Caco-2 (cell line): ENCODE results near the gene MAP2K2. TPM values are rescaled to one million over a fixed set of nuclear protein-coding genes. Genes with fewer than 3 reads are reported as not detected.

Experiments used
- BruUV-seq: library from RNA; stranded (reverse); fragments of 400-500 nt; replicated peaks from 2 replicates; lab custom pipeline; 2021; lab: Mats Ljungman, UMichigan
- CTCF ChIA-PET: fragments of 300-600 bp; sonication (Branson Sonifier 250); formaldehyde crosslinking; loops from one replicate; lab custom pipeline; 2022; ENCODE audit warnings: antibody characterized with exemption; lab: Charles Lee
- POLR2A ChIA-PET: fragments of 300-600 bp; sonication (Branson Sonifier 250); formaldehyde crosslinking; loops from one replicate; lab custom pipeline; 2022; ENCODE audit warnings: antibody characterized with exemption; lab: Charles Lee
- DNase-seq, 2 experiments: peaks; one replicate each; pipeline versions ENCODE4 v3.0.0 to v3.0.0-alpha.2; 2020 to 2022
- H3K27me3 ChIP-seq: replicated peaks from 2 replicates; pipeline ENCODE4 v1.6.0; 2011; ENCODE audit warnings: low read length; ENCODE audit not compliant: control insufficient read depth, insufficient read depth
- H3K36me3 ChIP-seq: 2 replicates; pipeline ENCODE4 v1.5.1; 2011; ENCODE audit warnings: low read length; ENCODE audit not compliant: control insufficient read depth, insufficient read depth
- H3K4me1 ChIP-seq: fragments of 250-450 bp; sonication (Bioruptor Pico); 2 replicates; pipeline ENCODE4 v1.5.1; 2020; ENCODE audit warnings: mild to moderate bottlenecking
- H3K4me3 ChIP-seq: 2 replicates; pipeline ENCODE4 v1.5.1; 2011; ENCODE audit warnings: low read depth, mild to moderate bottlenecking, control low read depth, low read length
- H3K9me3 ChIP-seq: fragments of 250-450 bp; sonication (Bioruptor Pico); 2 replicates; pipeline ENCODE4 v1.5.1; 2020; ENCODE audit warnings: mild to moderate bottlenecking, moderate library complexity
- H3K27ac Mint-ChIP-seq: one replicate; pipeline ENCODE4 v1.8.0; 2022; ENCODE audit warnings: mixed read lengths; ENCODE audit not compliant: unreplicated experiment
- H3K27me3 Mint-ChIP-seq: one replicate; pipeline ENCODE4 v1.8.0; 2022; ENCODE audit warnings: mixed read lengths; ENCODE audit not compliant: insufficient read depth, unreplicated experiment
- H3K36me3 Mint-ChIP-seq: one replicate; pipeline ENCODE4 v1.8.0; 2022; ENCODE audit warnings: mild to moderate bottlenecking, mixed read lengths; ENCODE audit not compliant: insufficient read depth, unreplicated experiment
- H3K4me1 Mint-ChIP-seq: one replicate; pipeline ENCODE4 v1.8.0; 2022; ENCODE audit warnings: low read depth, mixed read lengths; ENCODE audit not compliant: unreplicated experiment
- H3K4me3 Mint-ChIP-seq: one replicate; pipeline ENCODE4 v1.8.0; 2022; ENCODE audit warnings: mild to moderate bottlenecking, moderate library complexity, mixed read lengths; ENCODE audit not compliant: unreplicated experiment
- H3K9me3 Mint-ChIP-seq: one replicate; pipeline ENCODE4 v1.8.0; 2022; ENCODE audit warnings: mixed read lengths; ENCODE audit not compliant: unreplicated experiment
- intact Hi-C: fragments of 100-400 bp; cut with micrococcal nuclease; formaldehyde crosslinking; loops from one replicate; pipeline ENCODE4 v1.10.0; 2022; ENCODE audit not compliant: unreplicated experiment
- total RNA-seq: library from RNA; stranded (reverse); gene quantifications from 2 replicates; pipeline ENCODE4 v1.2.3, GENCODE V29; 2022
- TF ChIP-seq, protein P1 (sequence below), 2 experiments: fragments of 200-600 bp in 1 of 2; IDR thresholded peaks; 1 replicate in 1 of 2; 2 replicates in 1 of 2; pipeline versions ENCODE4 v1.5.1 to v1.8.0; 2011 to 2022; ENCODE audit warnings: antibody characterized with exemption in 1 of 2, control low read depth in 1 of 2, inconsistent platforms in 1 of 2, low read depth in 1 of 2, low read length in 1 of 2, mild to moderate bottlenecking in 1 of 2, moderate library complexity in 1 of 2; ENCODE audit not compliant: insufficient read depth in 1 of 2, severe bottlenecking in 1 of 2, unreplicated experiment in 1 of 2

MAP2K2 gene
- total RNA-seq, 1 experiment from 2014 or later = 149 TPM

DNA sequence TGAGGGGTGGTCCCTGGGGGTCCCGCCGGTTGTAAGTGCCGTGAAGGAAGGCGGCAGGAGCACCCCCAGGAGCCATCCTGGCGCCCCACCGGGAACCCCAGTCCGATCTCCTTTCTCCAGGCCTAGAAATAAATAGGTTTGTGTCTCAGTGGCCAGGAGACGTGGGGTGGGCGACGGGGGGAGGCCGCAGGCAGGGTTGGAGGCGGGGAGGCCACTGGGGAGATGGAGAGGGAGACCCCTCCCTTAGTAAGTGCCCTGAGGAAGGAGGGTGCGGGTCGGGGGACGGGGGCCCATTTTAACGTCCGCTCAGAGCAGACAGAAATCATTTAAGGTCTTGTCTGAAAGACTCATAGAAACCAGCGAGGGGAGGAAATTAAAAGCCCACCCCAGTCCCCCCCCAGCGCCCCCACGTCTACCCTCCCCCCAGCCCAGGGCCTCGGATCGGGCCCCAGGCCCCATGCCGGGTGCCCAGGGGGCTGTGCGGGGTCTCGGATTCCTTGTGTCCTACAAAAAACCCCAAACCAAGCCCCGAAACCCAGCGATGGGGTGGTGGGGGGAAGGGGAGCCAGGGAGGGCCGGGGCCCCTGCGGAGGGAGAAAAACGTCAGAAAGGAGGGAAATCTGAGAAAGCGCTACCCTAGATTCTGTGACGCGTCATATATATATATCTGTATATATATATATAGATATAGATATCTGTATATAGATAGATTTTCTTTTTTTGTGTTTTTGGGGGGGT, 76.8 kb downstream of the MAP2K2 start:
- peak overlapping the region; percentile 50 for H3K27ac Mint-ChIP-seq
- no peaks in the 10 kb centered on the region for H3K4me1 ChIP-seq
- H3K9me3 ChIP-seq = no peaks in the 10 kb centered on the region
- POLR2A ChIA-PET = no interaction called here
- H3K27me3 ChIP-seq = no peaks in the 10 kb centered on the region
- H3K9me3 Mint-ChIP-seq = no peaks in the 10 kb centered on the region
- no peaks in the 10 kb centered on the region for H3K27me3 Mint-ChIP-seq
- CTCF ChIA-PET = no interaction called here
- H3K36me3 ChIP-seq = peaks cover 2% of the 10 kb centered on the region; the same call in 1 of the 2 replicates
- DNase-seq = no peak
- H3K4me3 ChIP-seq = no peak overlapping the region
- H3K36me3 Mint-ChIP-seq = peaks cover 89% of the 10 kb centered on the region
- TF ChIP-seq, protein P1, sequence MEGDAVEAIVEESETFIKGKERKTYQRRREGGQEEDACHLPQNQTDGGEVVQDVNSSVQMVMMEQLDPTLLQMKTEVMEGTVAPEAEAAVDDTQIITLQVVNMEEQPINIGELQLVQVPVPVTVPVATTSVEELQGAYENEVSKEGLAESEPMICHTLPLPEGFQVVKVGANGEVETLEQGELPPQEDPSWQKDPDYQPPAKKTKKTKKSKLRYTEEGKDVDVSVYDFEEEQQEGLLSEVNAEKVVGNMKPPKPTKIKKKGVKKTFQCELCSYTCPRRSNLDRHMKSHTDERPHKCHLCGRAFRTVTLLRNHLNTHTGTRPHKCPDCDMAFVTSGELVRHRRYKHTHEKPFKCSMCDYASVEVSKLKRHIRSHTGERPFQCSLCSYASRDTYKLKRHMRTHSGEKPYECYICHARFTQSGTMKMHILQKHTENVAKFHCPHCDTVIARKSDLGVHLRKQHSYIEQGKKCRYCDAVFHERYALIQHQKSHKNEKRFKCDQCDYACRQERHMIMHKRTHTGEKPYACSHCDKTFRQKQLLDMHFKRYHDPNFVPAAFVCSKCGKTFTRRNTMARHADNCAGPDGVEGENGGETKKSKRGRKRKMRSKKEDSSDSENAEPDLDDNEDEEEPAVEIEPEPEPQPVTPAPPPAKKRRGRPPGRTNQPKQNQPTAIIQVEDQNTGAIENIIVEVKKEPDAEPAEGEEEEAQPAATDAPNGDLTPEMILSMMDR (IDR thresholded peaks at IDR 0.05; ENCODE audit: insufficient read depth in 1 of 2, low read depth in 1 of 2, low read length in 1 of 2, severe bottlenecking in 1 of 2, unreplicated experiment in 1 of 2) = no peak
- no peak overlapping the region for H3K4me3 Mint-ChIP-seq
- H3K4me1 Mint-ChIP-seq = no peaks in the 10 kb centered on the region
- intact Hi-C loops = no loop called here
- no TSS peak for BruUV-seq

DNA sequence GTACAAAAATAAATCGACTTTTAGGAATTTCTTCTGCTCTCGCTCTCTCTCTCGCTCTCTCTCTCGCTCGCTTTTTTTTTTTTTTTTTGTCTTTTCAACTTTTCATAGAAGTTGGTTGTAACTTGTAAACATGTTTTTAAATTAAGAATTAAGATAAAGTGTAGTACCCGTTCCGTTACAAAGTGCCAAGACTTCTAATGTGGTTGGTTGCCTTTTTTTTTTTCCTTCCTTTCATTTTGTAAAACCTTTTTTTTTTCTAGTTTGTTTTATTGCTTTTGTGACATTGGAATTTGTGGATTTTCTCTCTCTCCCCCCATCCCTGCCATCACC, 77.6 kb downstream of the MAP2K2 start:
- POLR2A ChIA-PET = no interaction called here
- TF ChIP-seq, protein P1 (IDR thresholded peaks at IDR 0.05; ENCODE audit: insufficient read depth in 1 of 2, low read depth in 1 of 2, low read length in 1 of 2, severe bottlenecking in 1 of 2, unreplicated experiment in 1 of 2) = no peak
- intact Hi-C loops = no loop called here
- Histone ChIP-seq H3K27me3 (no peaks in the 10 kb centered on the region), H3K4me1 (no peaks in the 10 kb centered on the region), H3K36me3 (peaks cover 2% of the 10 kb centered on the region; the same call in 1 of the 2 replicates), H3K4me3 (no peak overlapping the region), H3K9me3 (no peaks in the 10 kb centered on the region)
- Mint-ChIP-seq H3K36me3 (peaks cover 89% of the 10 kb centered on the region), H3K4me3 (no peak overlapping the region), H3K4me1 (no peaks in the 10 kb centered on the region), H3K27me3 (no peaks in the 10 kb centered on the region), H3K9me3 (no peaks in the 10 kb centered on the region), H3K27ac (peak overlapping the region; percentile 50)
- no TSS peak for BruUV-seq
- CTCF ChIA-PET = no interaction called here
- DNase-seq = no peak

DNA sequence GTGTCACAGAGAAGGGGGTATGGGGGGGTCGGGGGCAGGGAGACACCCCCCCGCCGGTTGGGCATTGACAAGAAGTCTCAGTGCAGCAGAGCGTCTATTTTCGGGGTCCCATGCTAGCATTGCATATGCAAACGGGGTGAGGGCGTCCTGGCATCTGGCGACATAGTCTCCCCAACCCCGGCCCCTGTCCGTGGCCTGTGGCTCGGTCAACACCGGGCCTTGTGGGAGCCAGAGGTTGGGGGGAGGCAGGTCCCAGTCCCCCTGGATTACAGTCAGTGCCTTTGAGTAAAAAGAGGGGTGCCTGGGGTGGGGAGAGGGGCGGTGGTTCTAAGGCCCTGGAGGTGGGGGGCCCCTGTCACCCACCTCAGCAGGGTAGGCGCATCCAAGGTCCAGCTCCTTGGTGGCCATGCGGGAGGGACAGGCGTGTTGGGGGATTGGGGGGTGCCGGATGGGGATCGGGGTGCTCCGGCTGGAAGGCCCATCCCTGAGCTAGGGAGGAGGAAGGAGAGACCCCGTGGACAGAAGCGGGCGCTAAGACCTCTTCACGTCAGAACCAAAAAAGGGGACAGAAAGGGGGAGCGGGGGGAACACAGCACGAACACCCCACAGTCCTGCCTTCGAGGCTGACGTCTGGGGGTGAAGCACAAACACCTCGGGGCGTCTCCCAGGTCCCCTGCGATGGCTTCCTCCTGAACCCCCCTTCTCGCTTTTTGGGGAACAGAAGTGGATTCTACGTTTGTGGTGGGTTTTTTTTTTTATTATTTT, 78.1 kb downstream of the MAP2K2 start:
- Histone ChIP-seq H3K4me3 (no peak overlapping the region), H3K27me3 (no peaks in the 10 kb centered on the region), H3K36me3 (no peaks in the 10 kb centered on the region), H3K4me1 (no peaks in the 10 kb centered on the region), H3K9me3 (no peaks in the 10 kb centered on the region)
- POLR2A ChIA-PET = no interaction called here
- no peak for DNase-seq
- Mint-ChIP-seq H3K9me3 (no peaks in the 10 kb centered on the region), H3K27me3 (no peaks in the 10 kb centered on the region), H3K27ac (no peak overlapping the region), H3K4me1 (no peaks in the 10 kb centered on the region), H3K36me3 (peaks cover 89% of the 10 kb centered on the region), H3K4me3 (no peak overlapping the region)
- BruUV-seq = no TSS peak
- TF ChIP-seq, protein P1 (IDR thresholded peaks at IDR 0.05; ENCODE audit: insufficient read depth in 1 of 2, low read depth in 1 of 2, low read length in 1 of 2, severe bottlenecking in 1 of 2, unreplicated experiment in 1 of 2) = no peak
- CTCF ChIA-PET = interaction anchor here (0.6 kb wide), 1 partner anchor 144 kb away, joined by 3 read pairs; no protein-coding TSS in a partner anchor
- intact Hi-C loops = no loop called here
